Osteocyte (in vitro differentiated cells): ENCODE measurements around the gene BLOC1S5. TPM values are rescaled to one million over a fixed set of nuclear protein-coding genes. Genes with fewer than 3 reads are reported as not detected.
"Not testable (repeated sequence)": the region's sequence is repeated elsewhere in the genome, so short reads cannot be mapped to it uniquely, and the experiment has no call there.

Experiments used
- DNase-seq: peaks from one replicate; pipeline ENCODE4 v3.0.0; 2021; ENCODE audit warnings: mixed read lengths; ENCODE audit not compliant: unreplicated experiment; ENCODE audit errors: extremely low spot score
- H3K27ac Mint-ChIP-seq: one replicate; pipeline ENCODE4 v1.8.0; 2021; ENCODE audit warnings: mild to moderate bottlenecking, mixed read lengths; ENCODE audit not compliant: unreplicated experiment
- H3K27me3 Mint-ChIP-seq: one replicate; pipeline ENCODE4 v1.8.0; 2021; ENCODE audit warnings: mixed read lengths; ENCODE audit not compliant: unreplicated experiment
- H3K36me3 Mint-ChIP-seq: one replicate; pipeline ENCODE4 v1.8.0; 2021; ENCODE audit warnings: mixed read lengths; ENCODE audit not compliant: unreplicated experiment
- H3K4me1 Mint-ChIP-seq: one replicate; pipeline ENCODE4 v1.8.0; 2021; ENCODE audit warnings: mixed read lengths; ENCODE audit not compliant: unreplicated experiment
- H3K4me3 Mint-ChIP-seq: one replicate; pipeline ENCODE4 v1.8.0; 2021; ENCODE audit warnings: mild to moderate bottlenecking, moderate library complexity, mixed read lengths; ENCODE audit not compliant: unreplicated experiment
- H3K9me3 Mint-ChIP-seq: one replicate; pipeline ENCODE4 v1.8.0; 2021; ENCODE audit warnings: mixed read lengths; ENCODE audit not compliant: unreplicated experiment
- CTCF ChIP-seq: fragments of 200-600 bp; sonication (generic); IDR thresholded peaks from 2 replicates; pipeline ENCODE4 v1.5.0; 2021; ENCODE audit warnings: antibody characterized with exemption, mild to moderate bottlenecking, moderate library complexity
- total RNA-seq: library from RNA; stranded (reverse); gene quantifications from 2 replicates; pipeline ENCODE4 v1.2.1, GENCODE V29; 2021

Gene BLOC1S5
- total RNA-seq, 1 donor from 2014 or later = 11.0 TPM

- no peak for DNase-seq
- Mint-ChIP-seq H3K27ac (peak overlapping the region; percentile 82), H3K36me3 (peaks cover 21% of the 10 kb centered on the region), H3K4me1 (peaks cover 21% of the 10 kb centered on the region), H3K9me3 (peaks cover 12% of the 10 kb centered on the region), H3K27me3 (no peaks in the 10 kb centered on the region), H3K4me3 (no peak overlapping the region)
- no peak for TF ChIP-seq CTCF
Observed at GRCh38 chr6:8041913-8042583, 22.1 kb downstream of the BLOC1S5 start.

GRCh38 chr6:8034107-8034506, 30.1 kb downstream of the BLOC1S5 start:
- H3K4me1 Mint-ChIP-seq, H3K27ac Mint-ChIP-seq, H3K27me3 Mint-ChIP-seq, H3K4me3 Mint-ChIP-seq, DNase-seq: not testable (repeated sequence)
- Mint-ChIP-seq H3K36me3 (peaks cover 22% of the 10 kb centered on the region), H3K9me3 (peaks cover 18% of the 10 kb centered on the region)

- Mint-ChIP-seq H3K27me3 (no peaks in the 10 kb centered on the region), H3K9me3 (peaks cover 4% of the 10 kb centered on the region), H3K4me3 (no peak overlapping the region), H3K36me3 (peaks cover 5% of the 10 kb centered on the region), H3K4me1 (peaks cover 18% of the 10 kb centered on the region), H3K27ac (no peak overlapping the region)
- DNase-seq = no peak
- TF ChIP-seq CTCF = no peak
Observed at GRCh38 chr6:8030920-8031319, 33.3 kb downstream of the BLOC1S5 start.

GRCh38 chr6:8029243-8029870, 34.8 kb downstream of the BLOC1S5 start:
- H3K9me3 Mint-ChIP-seq = peaks cover 4% of the 10 kb centered on the region
- no peaks in the 10 kb centered on the region for H3K27me3 Mint-ChIP-seq
- TF ChIP-seq CTCF = no peak
- H3K27ac Mint-ChIP-seq = no peak overlapping the region
- H3K36me3 Mint-ChIP-seq = no peaks in the 10 kb centered on the region
- no peak overlapping the region for H3K4me3 Mint-ChIP-seq
- H3K4me1 Mint-ChIP-seq = peaks cover 28% of the 10 kb centered on the region
- no peak for DNase-seq

GRCh38 chr6:8027965-8028651, 36.1 kb downstream of the BLOC1S5 start:
- Mint-ChIP-seq H3K27me3 (no peaks in the 10 kb centered on the region), H3K36me3 (no peaks in the 10 kb centered on the region), H3K27ac (peak overlapping the region; percentile 17), H3K4me3 (no peak overlapping the region), H3K9me3 (peaks cover 4% of the 10 kb centered on the region), H3K4me1 (peaks cover 28% of the 10 kb centered on the region)
- no peak for TF ChIP-seq CTCF
- no peak for DNase-seq
